Keratinocyte (primary cell): Measurements from ENCODE around the gene NUDT21. TPM values are rescaled to one million over a fixed set of nuclear protein-coding genes. Genes with fewer than 3 reads are reported as not detected.

Experiments
- DNase-seq: peaks from one replicate; pipeline ENCODE4 v3.0.0-alpha.2; 2011; ENCODE audit warnings: low read depth, missing footprints, low spot score
- FAIRE-seq: peaks from 2 replicates; lab custom pipeline; 2011; peaks lifted over from hg19 to GRCh38; lab: Jason Lieb, UNC
- H2AFZ ChIP-seq: 2 replicates; pipeline ENCODE4 v1.6.0; 2012; ENCODE audit warnings: low read length, control low read depth, inconsistent platforms; ENCODE audit not compliant: control insufficient read depth
- H3K27ac ChIP-seq: 2 replicates; pipeline ENCODE4 v1.5.1; 2011; ENCODE audit warnings: low read length; ENCODE audit not compliant: control insufficient read depth, insufficient read depth
- H3K27me3 ChIP-seq: 3 replicates; pipeline ENCODE4 v1.6.0; 2011; ENCODE audit warnings: low read length; ENCODE audit not compliant: control insufficient read depth, insufficient read depth; ENCODE audit errors: extremely low read depth
- H3K36me3 ChIP-seq, 2 experiments: 2 replicates in 1 of 2; 3 replicates in 1 of 2; pipeline ENCODE4 v1.5.1; 2011; ENCODE audit warnings: low read length in 2 of 2, mild to moderate bottlenecking in 1 of 2; ENCODE audit not compliant: control insufficient read depth in 2 of 2, insufficient read depth in 2 of 2; ENCODE audit errors: extremely low read depth in 1 of 2
- H3K4me1 ChIP-seq: 3 replicates; pipeline ENCODE4 v1.5.1; 2011; ENCODE audit warnings: low read length; ENCODE audit not compliant: control insufficient read depth, insufficient read depth; ENCODE audit errors: extremely low read depth
- H3K4me2 ChIP-seq: 3 replicates; pipeline ENCODE4 v1.6.0; 2011; ENCODE audit warnings: low read depth, low read length; ENCODE audit not compliant: control insufficient read depth, insufficient read depth; ENCODE audit errors: extremely low read depth
- H3K4me3 ChIP-seq, 3 experiments: fragments of 200-600 bp in 1 of 3; sonication (generic) in 1 of 3; 2 replicates in 2 of 3; 3 replicates in 1 of 3; pipeline ENCODE4 v1.5.1; 2011 to 2016; ENCODE audit warnings: low read length in 3 of 3, mild to moderate bottlenecking in 3 of 3, control low read depth in 2 of 3, inconsistent platforms in 1 of 3, low read depth in 1 of 3, mixed read lengths in 1 of 3, mixed run types in 1 of 3, moderate library complexity in 1 of 3; ENCODE audit not compliant: control insufficient read depth in 2 of 3, insufficient read depth in 2 of 3; ENCODE audit errors: extremely low read depth in 1 of 3
- H3K79me2 ChIP-seq: 2 replicates; pipeline ENCODE4 v1.6.0; 2012; ENCODE audit warnings: low read length; ENCODE audit not compliant: control insufficient read depth, insufficient read depth
- H3K9ac ChIP-seq: 3 replicates; pipeline ENCODE4 v1.6.0; 2011; ENCODE audit warnings: low read length; ENCODE audit not compliant: control insufficient read depth, insufficient read depth; ENCODE audit errors: extremely low read depth
- H3K9me1 ChIP-seq: 3 replicates; pipeline ENCODE4 v1.6.0; 2011; ENCODE audit warnings: low read length; ENCODE audit not compliant: control insufficient read depth, insufficient read depth; ENCODE audit errors: extremely low read depth
- H3K9me3 ChIP-seq: 2 replicates; pipeline ENCODE4 v1.5.1; 2012; ENCODE audit warnings: low read depth, low read length; ENCODE audit not compliant: control insufficient read depth
- H4K20me1 ChIP-seq: 3 replicates; pipeline ENCODE4 v1.6.0; 2011; ENCODE audit warnings: low read length; ENCODE audit not compliant: control insufficient read depth, insufficient read depth; ENCODE audit errors: extremely low read depth
- CTCF ChIP-seq, 3 experiments: IDR thresholded peaks in 1 of 3; conservative IDR thresholded peaks in 1 of 3; optimal IDR thresholded peaks in 1 of 3; 2 replicates in 2 of 3; 3 replicates in 1 of 3; pipeline versions ENCODE3 to v1.5.1; 2011; ENCODE audit warnings: low read length in 3 of 3, mild to moderate bottlenecking in 3 of 3, moderate library complexity in 2 of 3, control low read depth in 1 of 3, inconsistent platforms in 1 of 3; ENCODE audit not compliant: insufficient read depth in 2 of 3; ENCODE audit errors: extremely low read depth in 1 of 3
- EZH2 ChIP-seq: IDR thresholded peaks from one replicate; pipeline ENCODE4 v1.6.1; 2012; ENCODE audit warnings: inconsistent platforms, mild to moderate bottlenecking, low read length, moderate library complexity
- dilution Hi-C: fragments of 300-500 bp; cut with MboI; formaldehyde crosslinking; loops from one replicate; pipeline ENCODE4 v1.7.0; 2020; ENCODE audit warnings: low sequenced_read_pairs; ENCODE audit not compliant: extremely low pct_ligation_motif_present
- polyA plus RNA-seq, 5 experiments: library from polyadenylated mRNA; depleted of rRNA in 3 of 5; stranded (reverse) in 3 of 5; stranded (forward) in 1 of 5; unstranded in 1 of 5; fragments of >200 nt; gene quantifications; 1 replicate in 1 of 5; 2 replicates in 3 of 5; 3 replicates in 1 of 5; pipeline versions ENCODE4 v1.2.1 to v1.2.3, GENCODE V29; 2011 to 2012; ENCODE audit warnings: missing spikeins in 2 of 5, low read depth in 1 of 5, low replicate concordance in 1 of 5

NUDT21 gene
- polyA plus RNA-seq, 1 donor (not counting 4 experiments of a cell fraction or from before 2014, with no cell fraction given): 98.2 TPM

GRCh38 chr16:56470232-56470631, 19.1 kb upstream of the NUDT21 start:
- peaks cover 4% of the 10 kb centered on the region for H4K20me1 ChIP-seq
- no peaks in the 10 kb centered on the region for H3K27me3 ChIP-seq
- peaks cover 12% of the 10 kb centered on the region for H3K4me1 ChIP-seq
- H3K4me3 ChIP-seq: no peak overlapping the region
- H3K9ac ChIP-seq: no peak overlapping the region
- FAIRE-seq: peak; percentile 90
- H3K79me2 ChIP-seq: no peaks in the 10 kb centered on the region
- H3K36me3 ChIP-seq: peaks cover 32 to 59% of the 10 kb centered on the region in 2 experiments
- H3K9me3 ChIP-seq: no peaks in the 10 kb centered on the region
- DNase-seq: no peak
- no peak overlapping the region for H2AFZ ChIP-seq
- peak overlapping the region; percentile 3 for H3K27ac ChIP-seq
- dilution Hi-C loops: no loop called here
- H3K9me1 ChIP-seq: no peaks in the 10 kb centered on the region
- H3K4me2 ChIP-seq: peak overlapping the region; percentile 23
- TF ChIP-seq EZH2 (no peak), CTCF (optimal IDR thresholded peaks at IDR 0.05 in 1 of 3, IDR thresholded peaks at IDR 0.05 in 1 of 3, conservative IDR thresholded peaks at IDR 0.05 in 1 of 3; ENCODE audit: extremely low read depth in 1 of 3, insufficient read depth in 2 of 3, low read length in 3 of 3) (no peak)

GRCh38 chr16:56469748-56470147, 18.6 kb upstream of the NUDT21 start:
- peak overlapping the region; percentile 23 for H3K4me2 ChIP-seq
- no peak for TF ChIP-seq CTCF (optimal IDR thresholded peaks at IDR 0.05 in 1 of 3, IDR thresholded peaks at IDR 0.05 in 1 of 3, conservative IDR thresholded peaks at IDR 0.05 in 1 of 3; ENCODE audit: extremely low read depth in 1 of 3, insufficient read depth in 2 of 3, low read length in 3 of 3)
- TF ChIP-seq EZH2: no peak
- H3K9ac ChIP-seq: no peak overlapping the region
- H3K27me3 ChIP-seq: no peaks in the 10 kb centered on the region
- H3K9me3 ChIP-seq: no peaks in the 10 kb centered on the region
- no peaks in the 10 kb centered on the region for H3K79me2 ChIP-seq
- dilution Hi-C loops: no loop called here
- H3K4me1 ChIP-seq: peaks cover 12% of the 10 kb centered on the region
- H3K36me3 ChIP-seq: peaks cover 33 to 54% of the 10 kb centered on the region in 2 experiments
- H4K20me1 ChIP-seq: peaks cover 4% of the 10 kb centered on the region
- H2AFZ ChIP-seq: no peak overlapping the region
- FAIRE-seq (no peak), DNase-seq (no peak)
- H3K9me1 ChIP-seq: no peaks in the 10 kb centered on the region
- peak overlapping the region; percentile 3 for H3K27ac ChIP-seq
- H3K4me3 ChIP-seq: no peak overlapping the region
